Ishikawa (cell line): ENCODE data around the gene DND1.

Experiments
- CEBPB ChIP-seq: IDR thresholded peaks from 2 replicates; pipeline ENCODE4 v1.6.1; 2012
- CREB1 ChIP-seq: IDR thresholded peaks from 2 replicates; pipeline ENCODE4 v1.6.1; 2012; ENCODE audit warnings: low read depth
- EGR1 ChIP-seq: IDR thresholded peaks from 2 replicates; pipeline ENCODE4 v1.6.1; 2012
- EP300 ChIP-seq: IDR thresholded peaks from 2 replicates; pipeline ENCODE4 v1.6.1; 2012; ENCODE audit warnings: borderline replicate concordance
- FOXM1 ChIP-seq: IDR thresholded peaks from 2 replicates; pipeline ENCODE4 v1.6.1; 2012; ENCODE audit warnings: low read depth, borderline replicate concordance
- NFIC ChIP-seq: IDR thresholded peaks from 2 replicates; pipeline ENCODE4 v1.6.1; 2012
- RAD21 ChIP-seq: IDR thresholded peaks from 2 replicates; pipeline ENCODE4 v1.6.1; 2012; ENCODE audit warnings: low read depth
- TAF1 ChIP-seq: IDR thresholded peaks from 2 replicates; pipeline ENCODE4 v1.6.1; 2012; ENCODE audit warnings: low read depth, mild to moderate bottlenecking
- TCF12 ChIP-seq: IDR thresholded peaks from 2 replicates; pipeline ENCODE4 v1.6.1; 2012; ENCODE audit warnings: low read depth
- TEAD4 ChIP-seq: IDR thresholded peaks from 2 replicates; pipeline ENCODE4 v1.6.1; 2012
- USF1 ChIP-seq: IDR thresholded peaks from 2 replicates; pipeline ENCODE4 v1.6.1; 2012
- YY1 ChIP-seq: IDR thresholded peaks from 2 replicates; pipeline ENCODE4 v1.6.1; 2012; ENCODE audit warnings: low read depth
- ZBTB7A ChIP-seq: IDR thresholded peaks from 2 replicates; pipeline ENCODE4 v1.6.1; 2012; ENCODE audit warnings: low read depth
- TF ChIP-seq, protein P1 (sequence below): IDR thresholded peaks from 2 replicates; pipeline ENCODE4 v1.6.1; 2012
- TF ChIP-seq, protein P2 (sequence below): IDR thresholded peaks from 2 replicates; pipeline ENCODE4 v1.6.1; 2012; ENCODE audit warnings: low read depth, mild to moderate bottlenecking

Gene DND1

DNA sequence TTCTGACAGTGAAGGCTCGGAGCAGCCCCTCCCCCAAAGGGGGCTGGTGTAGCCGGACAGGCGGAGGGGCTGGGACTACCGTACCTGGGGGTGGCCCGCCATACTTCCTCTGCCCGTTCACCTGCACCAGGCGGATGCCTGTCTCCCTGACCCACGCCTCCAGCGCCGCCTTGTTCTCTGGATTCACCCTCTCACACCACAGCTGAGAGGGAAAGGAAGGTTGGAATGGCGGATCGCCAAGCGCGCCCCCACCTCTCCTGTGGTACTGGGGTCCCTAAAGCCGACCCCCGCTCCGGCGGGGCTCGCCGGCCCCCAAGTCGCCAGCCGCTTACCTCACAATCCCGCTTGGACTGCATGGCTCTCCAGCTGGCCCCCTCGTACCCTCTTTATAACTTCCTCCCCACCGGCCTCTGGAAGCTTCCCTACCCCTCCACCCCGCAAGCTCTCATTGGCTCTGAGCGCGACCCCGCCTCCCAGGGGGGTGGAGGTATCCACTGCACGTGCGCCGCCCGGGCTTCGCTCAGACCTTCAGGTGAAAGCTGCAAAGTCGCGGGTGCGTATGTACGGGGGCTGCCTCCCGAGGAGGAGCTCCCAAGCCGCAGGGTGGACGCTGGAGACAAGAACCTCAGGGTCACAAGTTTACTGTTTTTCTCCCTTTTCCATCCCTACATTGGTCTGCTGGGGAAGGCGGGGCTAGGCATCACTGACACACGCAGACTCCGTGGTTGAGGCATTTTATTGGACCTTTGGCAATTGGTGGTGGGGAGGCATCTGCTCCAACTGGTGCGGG lies at the start of gene DND1:
DND1 (minus strand) TSS at position 390 of the 790 bp plus-strand sequence; CDS start at position 356, 34 bp downstream.
- TF ChIP-seq CREB1: no peak

DNA sequence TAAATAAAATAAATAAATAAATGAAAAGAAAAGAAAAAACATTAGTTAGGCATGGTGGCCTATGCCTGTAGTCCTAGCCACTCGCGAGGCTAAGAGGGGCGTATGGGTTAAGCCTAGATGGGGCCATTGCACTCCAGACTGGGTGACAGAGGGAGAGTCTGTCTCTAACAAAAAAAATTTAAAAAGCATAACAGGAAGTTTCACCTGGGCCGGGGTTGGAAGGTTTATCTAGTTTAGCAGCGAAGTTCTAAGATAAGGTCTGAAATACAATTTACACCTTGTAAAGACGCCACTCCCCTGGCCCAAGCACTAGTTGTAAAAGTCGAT lies 44.9 kb upstream of the DND1 start:
- TF ChIP-seq FOXM1 (no peak), CREB1 (no peak), TEAD4 (no peak), TCF12 (no peak), EP300 (no peak), USF1 (no peak), TAF1 (no peak), ZBTB7A (no peak), EGR1 (no peak), NFIC (no peak), RAD21 (no peak), YY1 (no peak)
- TF ChIP-seq, protein P1, sequence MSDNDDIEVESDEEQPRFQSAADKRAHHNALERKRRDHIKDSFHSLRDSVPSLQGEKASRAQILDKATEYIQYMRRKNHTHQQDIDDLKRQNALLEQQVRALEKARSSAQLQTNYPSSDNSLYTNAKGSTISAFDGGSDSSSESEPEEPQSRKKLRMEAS: no peak
- TF ChIP-seq, protein P2, sequence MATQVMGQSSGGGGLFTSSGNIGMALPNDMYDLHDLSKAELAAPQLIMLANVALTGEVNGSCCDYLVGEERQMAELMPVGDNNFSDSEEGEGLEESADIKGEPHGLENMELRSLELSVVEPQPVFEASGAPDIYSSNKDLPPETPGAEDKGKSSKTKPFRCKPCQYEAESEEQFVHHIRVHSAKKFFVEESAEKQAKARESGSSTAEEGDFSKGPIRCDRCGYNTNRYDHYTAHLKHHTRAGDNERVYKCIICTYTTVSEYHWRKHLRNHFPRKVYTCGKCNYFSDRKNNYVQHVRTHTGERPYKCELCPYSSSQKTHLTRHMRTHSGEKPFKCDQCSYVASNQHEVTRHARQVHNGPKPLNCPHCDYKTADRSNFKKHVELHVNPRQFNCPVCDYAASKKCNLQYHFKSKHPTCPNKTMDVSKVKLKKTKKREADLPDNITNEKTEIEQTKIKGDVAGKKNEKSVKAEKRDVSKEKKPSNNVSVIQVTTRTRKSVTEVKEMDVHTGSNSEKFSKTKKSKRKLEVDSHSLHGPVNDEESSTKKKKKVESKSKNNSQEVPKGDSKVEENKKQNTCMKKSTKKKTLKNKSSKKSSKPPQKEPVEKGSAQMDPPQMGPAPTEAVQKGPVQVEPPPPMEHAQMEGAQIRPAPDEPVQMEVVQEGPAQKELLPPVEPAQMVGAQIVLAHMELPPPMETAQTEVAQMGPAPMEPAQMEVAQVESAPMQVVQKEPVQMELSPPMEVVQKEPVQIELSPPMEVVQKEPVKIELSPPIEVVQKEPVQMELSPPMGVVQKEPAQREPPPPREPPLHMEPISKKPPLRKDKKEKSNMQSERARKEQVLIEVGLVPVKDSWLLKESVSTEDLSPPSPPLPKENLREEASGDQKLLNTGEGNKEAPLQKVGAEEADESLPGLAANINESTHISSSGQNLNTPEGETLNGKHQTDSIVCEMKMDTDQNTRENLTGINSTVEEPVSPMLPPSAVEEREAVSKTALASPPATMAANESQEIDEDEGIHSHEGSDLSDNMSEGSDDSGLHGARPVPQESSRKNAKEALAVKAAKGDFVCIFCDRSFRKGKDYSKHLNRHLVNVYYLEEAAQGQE: no peak

DNA sequence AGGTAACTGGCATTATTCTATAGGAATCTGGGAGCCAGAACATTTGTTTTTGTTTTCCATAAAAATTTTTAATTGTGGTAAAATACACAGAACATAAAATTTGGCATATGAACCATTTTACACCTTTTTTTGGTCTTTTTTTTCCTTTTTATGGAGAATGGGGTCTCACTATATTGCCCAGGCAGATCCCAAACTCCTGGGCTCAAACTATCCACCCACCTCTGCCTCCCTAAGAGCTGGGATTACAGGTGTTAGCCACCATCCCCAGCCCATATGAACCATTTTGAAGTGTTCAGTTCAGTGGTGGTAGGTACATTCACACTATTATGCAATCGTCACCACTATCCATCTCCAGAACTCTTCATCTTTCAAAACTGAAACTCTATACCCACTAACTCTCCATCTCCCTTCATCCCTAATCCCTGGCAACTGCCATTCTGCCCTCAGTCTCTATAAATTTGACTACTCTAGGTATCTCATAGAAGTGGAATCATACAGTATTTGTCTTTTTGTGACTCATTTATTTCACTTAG lies 40.3 kb upstream of the DND1 start:
- TF ChIP-seq, protein P2: no peak
- TF ChIP-seq USF1: no peak
- TF ChIP-seq EGR1: no peak
- no peak for TF ChIP-seq ZBTB7A
- TF ChIP-seq CEBPB: no peak
- no peak for TF ChIP-seq YY1
- TF ChIP-seq TAF1: no peak
- TF ChIP-seq CREB1: no peak
- TF ChIP-seq EP300: no peak
- TF ChIP-seq NFIC: no peak
- TF ChIP-seq RAD21: no peak
- TF ChIP-seq FOXM1: no peak
- TF ChIP-seq TCF12: no peak
- TF ChIP-seq TEAD4: no peak
- TF ChIP-seq, protein P1: no peak

- TF ChIP-seq TEAD4: no peak
- no peak for TF ChIP-seq TCF12
- no peak for TF ChIP-seq ZBTB7A
Measured at GRCh38 chr5:140711794-140712193, 38.4 kb upstream of the DND1 start.

DNA sequence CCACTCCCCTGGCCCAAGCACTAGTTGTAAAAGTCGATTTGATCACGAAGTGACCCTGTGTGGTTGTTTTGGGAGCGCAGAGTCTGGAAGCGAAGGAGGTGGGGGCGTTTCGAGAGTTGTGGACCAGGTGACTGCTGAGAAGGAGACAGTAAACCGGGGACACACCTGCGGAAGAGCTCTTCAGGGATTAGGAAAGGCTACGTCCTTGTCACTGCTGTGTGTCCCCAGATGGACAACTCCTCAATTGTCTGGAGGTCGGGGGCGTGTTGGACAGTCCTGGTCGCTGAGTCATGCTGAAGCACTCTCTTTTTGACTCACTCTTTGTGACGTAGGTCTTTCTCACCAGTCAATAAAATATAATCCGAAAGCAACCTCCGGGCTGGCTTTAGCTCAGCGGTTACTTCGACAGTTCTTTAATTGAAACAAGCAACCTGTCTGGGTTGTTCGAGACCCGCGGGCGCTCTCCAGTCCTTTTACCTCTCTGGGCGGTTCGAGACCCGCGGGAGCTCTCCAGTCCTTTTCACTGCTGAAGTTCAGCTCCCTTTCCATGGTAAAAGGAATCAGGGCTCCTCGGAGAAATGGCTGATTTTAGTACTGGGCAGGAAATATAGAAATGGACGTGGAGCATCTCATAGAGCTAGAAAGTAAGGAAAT lies 37.6 kb upstream of the DND1 start:
- peak; percentile 24; the same call in 1 of the 2 replicates for TF ChIP-seq EGR1
- no peak for TF ChIP-seq FOXM1
- TF ChIP-seq TCF12: peak; percentile 38; the same call in 1 of the 2 replicates
- TF ChIP-seq, protein P2: peak; percentile 84
- TF ChIP-seq CEBPB: peak; percentile 32; the same call in 1 of the 2 replicates
- peak; percentile 63; the same call in 1 of the 2 replicates for TF ChIP-seq CREB1
- TF ChIP-seq YY1: 0 out of 2 replicates have a peak, but pooled peaks have one; percentile 51
- no peak for TF ChIP-seq TAF1
- TF ChIP-seq EP300: peak; percentile 38; the same call in 1 of the 2 replicates
- peak; percentile 36; the same call in 1 of the 2 replicates for TF ChIP-seq ZBTB7A
- no peak for TF ChIP-seq USF1
- TF ChIP-seq TEAD4: peak; percentile 89
- TF ChIP-seq, protein P1: no peak
- TF ChIP-seq NFIC: peak; percentile 14; the same call in 1 of the 2 replicates
- no peak for TF ChIP-seq RAD21
